Ishikawa (cell line): ENCODE results near the gene MLX.

Experiments
- CREB1 ChIP-seq: IDR thresholded peaks from 2 replicates; pipeline ENCODE4 v1.6.1; 2012; ENCODE audit warnings: low read depth
- EP300 ChIP-seq: IDR thresholded peaks from 2 replicates; pipeline ENCODE4 v1.6.1; 2012; ENCODE audit warnings: borderline replicate concordance
- RAD21 ChIP-seq: IDR thresholded peaks from 2 replicates; pipeline ENCODE4 v1.6.1; 2012; ENCODE audit warnings: low read depth
- TAF1 ChIP-seq: IDR thresholded peaks from 2 replicates; pipeline ENCODE4 v1.6.1; 2012; ENCODE audit warnings: low read depth, mild to moderate bottlenecking
- TEAD4 ChIP-seq: IDR thresholded peaks from 2 replicates; pipeline ENCODE4 v1.6.1; 2012
- YY1 ChIP-seq: IDR thresholded peaks from 2 replicates; pipeline ENCODE4 v1.6.1; 2012; ENCODE audit warnings: low read depth
- ZBTB7A ChIP-seq: IDR thresholded peaks from 2 replicates; pipeline ENCODE4 v1.6.1; 2012; ENCODE audit warnings: low read depth
- TF ChIP-seq, protein P1 (sequence below): IDR thresholded peaks from 2 replicates; pipeline ENCODE4 v1.6.1; 2012

DNA sequence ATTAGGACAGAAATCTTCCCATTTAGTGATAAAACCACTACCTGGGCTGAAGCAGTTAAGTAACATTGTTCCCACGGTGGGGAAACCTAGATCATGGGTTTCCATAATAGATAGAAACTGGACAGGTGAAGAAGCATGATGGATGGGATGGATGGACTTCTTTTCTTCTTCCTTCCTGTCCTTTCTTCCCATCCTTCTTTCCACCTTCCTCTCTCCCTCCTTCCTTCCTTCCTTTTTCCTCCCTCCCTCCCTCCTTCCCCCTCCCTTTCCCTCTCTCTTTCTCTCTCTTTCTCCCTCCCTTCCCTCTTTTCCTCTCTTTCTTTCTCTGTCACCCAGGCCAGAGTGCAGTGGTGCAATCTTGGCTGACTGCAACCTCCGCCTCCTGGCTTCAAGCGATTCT lies 7.6 kb downstream of the MLX start:
- no peak for TF ChIP-seq RAD21
- TF ChIP-seq TAF1: no peak
- TF ChIP-seq EP300: no peak
- TF ChIP-seq, protein P1, sequence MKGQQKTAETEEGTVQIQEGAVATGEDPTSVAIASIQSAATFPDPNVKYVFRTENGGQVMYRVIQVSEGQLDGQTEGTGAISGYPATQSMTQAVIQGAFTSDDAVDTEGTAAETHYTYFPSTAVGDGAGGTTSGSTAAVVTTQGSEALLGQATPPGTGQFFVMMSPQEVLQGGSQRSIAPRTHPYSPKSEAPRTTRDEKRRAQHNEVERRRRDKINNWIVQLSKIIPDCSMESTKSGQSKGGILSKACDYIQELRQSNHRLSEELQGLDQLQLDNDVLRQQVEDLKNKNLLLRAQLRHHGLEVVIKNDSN: no peak
- TF ChIP-seq ZBTB7A: no peak
- no peak for TF ChIP-seq TEAD4
- no peak for TF ChIP-seq CREB1
- TF ChIP-seq YY1: no peak
